Measurements from ENCODE around the gene ZC3H6.
A peak's percentile ranks its signal among the peaks of the same experiment; 100 is the strongest.

Gene ZC3H6, protein sequence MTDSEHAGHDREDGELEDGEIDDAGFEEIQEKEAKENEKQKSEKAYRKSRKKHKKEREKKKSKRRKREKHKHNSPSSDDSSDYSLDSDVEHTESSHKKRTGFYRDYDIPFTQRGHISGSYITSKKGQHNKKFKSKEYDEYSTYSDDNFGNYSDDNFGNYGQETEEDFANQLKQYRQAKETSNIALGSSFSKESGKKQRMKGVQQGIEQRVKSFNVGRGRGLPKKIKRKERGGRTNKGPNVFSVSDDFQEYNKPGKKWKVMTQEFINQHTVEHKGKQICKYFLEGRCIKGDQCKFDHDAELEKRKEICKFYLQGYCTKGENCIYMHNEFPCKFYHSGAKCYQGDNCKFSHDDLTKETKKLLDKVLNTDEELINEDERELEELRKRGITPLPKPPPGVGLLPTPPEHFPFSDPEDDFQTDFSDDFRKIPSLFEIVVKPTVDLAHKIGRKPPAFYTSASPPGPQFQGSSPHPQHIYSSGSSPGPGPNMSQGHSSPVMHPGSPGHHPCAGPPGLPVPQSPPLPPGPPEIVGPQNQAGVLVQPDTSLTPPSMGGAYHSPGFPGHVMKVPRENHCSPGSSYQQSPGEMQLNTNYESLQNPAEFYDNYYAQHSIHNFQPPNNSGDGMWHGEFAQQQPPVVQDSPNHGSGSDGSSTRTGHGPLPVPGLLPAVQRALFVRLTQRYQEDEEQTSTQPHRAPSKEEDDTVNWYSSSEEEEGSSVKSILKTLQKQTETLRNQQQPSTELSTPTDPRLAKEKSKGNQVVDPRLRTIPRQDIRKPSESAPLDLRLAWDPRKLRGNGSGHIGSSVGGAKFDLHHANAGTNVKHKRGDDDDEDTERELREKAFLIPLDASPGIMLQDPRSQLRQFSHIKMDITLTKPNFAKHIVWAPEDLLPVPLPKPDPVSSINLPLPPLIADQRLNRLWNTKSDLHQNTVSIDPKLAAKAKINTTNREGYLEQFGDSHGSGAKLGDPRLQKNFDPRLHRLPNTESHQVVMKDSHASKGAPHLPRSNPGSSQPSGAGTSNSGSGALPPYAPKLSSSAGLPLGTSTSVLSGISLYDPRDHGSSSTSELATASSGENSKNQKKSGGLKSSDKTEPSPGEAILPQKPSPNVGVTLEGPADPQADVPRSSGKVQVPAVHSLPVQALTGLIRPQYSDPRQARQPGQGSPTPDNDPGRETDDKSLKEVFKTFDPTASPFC

DNA sequence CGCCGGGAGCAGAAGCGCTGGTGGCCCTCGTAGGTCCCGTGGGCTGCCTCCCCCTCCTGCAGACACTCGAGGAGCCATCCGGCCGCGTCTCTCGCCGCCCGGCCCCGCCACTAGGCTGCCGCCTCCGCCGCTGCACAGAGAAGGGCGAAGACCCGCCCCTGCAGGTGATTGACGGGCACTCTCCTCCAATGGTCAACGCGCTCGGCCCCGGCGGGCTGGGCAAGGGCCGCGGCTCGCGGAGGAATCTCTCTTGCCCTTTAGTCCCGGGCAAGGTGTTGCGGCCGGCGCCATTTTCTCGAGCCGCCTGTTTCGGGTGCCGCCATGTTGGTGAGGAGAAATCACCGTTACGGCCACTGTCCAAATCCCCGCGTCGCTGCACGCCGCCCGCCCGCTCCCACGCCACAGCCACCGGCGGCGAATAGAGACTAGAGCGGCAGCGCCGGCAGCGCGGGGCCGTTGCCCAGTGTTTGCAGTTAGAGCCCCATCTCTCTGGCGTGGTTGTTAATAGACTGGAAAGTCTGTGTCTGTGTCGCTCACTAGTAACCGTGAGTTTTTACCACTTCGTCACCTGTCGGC, at the start of gene ZC3H6:
Gene ZC3H6, plus strand, starts transcription at position 287 of the 576 bp plus-strand sequence. CDS start 398 bp downstream, outside the sequence.
- peak; percentile 99 for DNase-seq (ENCODE audit: low spot score)

DNA sequence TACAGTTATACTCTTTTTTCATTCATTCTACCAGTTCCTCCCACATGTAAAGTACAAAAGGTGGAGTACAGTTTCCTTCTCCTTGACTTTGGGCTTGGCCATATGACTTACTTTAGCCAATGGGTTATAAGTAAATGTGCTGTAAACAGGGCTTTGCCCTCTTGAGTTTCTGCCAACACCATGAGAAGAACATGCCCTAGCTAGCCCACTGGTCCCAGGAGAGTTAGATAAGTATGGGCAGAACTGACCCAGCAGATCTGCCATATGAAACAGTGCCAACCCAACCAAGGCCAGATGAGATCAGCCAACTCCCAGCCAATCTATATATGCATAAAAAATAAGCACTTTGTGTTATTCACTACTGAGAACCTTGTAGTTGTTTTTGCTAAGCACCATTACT, 46.0 kb upstream of the ZC3H6 start:
- DNase-seq (ENCODE audit: low spot score) = peak; percentile 86

DNA sequence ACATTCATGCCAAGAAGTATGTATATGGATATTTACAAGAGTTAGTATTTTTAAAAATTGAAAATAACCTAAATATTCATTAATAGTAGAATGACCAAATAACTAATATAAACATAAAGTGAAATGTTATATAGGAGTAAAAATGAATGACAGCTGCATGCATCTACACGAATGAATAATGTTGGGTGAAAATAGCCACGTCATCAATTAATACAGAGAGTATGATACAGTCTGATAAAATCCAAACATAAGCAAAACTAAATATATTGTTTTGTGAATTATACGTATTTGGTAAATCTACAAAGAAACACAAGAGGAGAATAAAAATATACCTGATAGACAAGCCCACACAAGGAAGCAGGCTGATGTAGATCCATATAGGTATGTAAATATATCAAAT, 45.0 kb upstream of the ZC3H6 start:
- no peak for DNase-seq (ENCODE audit: low spot score)

DNA sequence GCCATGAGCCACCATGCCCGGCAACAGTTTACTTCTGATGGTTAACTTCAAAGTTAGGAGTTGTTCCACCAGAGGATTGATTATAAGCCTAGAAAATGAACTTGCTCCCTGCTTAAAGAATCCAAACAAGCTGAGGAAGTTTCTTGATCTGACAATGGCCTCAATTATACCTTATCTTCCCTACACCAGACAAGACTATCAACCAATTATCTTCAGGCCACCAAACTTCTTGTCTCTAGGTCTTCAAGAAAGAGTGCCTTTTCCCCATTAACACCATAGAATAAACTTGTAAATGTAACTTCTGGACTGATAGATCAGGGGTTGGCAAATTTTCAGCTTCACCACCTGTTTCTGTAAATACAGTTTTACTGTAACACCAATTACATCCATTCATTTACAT, 35.5 kb upstream of the ZC3H6 start:
- DNase-seq (ENCODE audit: low spot score) = no peak

DNA sequence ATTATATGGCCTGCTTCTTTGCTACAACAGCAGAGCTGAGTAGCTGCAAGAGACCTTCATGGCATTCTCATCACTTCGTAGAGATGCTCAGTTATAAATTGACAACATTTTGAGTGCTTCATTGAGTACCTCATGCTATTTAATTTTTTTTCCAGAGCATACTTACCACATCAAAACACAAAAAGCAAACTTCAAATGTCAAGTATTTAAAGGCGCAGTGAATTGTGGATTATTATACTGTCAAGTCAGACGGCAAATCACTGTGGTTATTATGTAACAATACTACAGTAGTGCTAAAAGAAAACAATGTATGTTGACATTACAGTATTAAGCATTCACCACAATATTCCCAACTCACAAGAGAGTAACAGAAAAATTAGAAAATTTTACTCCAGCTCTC, 33.0 kb upstream of the ZC3H6 start:
- no peak for DNase-seq (ENCODE audit: low spot score)

DNA sequence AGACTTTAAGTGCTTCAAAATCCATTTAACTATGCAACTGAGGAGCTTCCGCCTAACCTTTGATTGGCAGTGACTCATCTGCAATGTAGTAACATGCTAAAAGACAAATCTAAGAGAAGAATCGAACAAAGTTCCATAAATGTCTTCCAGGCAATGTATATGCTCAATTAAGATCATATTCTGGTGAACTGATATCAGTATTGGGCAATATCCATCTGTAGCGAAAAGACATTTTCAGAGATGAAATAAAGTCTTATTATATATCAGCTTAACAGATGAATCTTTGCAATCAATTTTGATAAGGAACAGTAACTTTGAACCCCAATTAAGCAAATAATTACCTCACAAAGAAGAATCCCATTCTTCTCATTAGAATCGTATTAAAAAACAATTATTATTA, 32.2 kb upstream of the ZC3H6 start:
- no peak for DNase-seq (ENCODE audit: low spot score)

DNA sequence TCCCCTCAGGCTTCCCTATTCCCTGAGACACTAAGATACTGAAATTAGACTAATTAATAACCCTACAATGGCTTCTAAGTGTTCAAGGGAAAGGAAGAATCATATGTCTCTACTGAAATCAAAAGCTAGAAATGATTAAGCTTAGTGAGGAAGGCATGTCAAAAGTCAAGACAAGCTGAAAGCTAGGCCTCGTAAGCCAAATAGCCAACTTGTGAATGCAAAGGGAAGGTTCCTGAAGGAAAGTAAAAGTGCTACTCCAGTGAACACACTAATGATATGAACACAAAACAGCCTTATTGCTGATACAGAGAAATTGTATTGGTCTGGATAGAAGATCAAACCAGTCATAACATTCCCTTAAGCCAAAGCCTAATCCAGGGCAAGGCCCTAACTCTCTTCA, 30.5 kb upstream of the ZC3H6 start:
- DNase-seq (ENCODE audit: low spot score) = no peak

DNA sequence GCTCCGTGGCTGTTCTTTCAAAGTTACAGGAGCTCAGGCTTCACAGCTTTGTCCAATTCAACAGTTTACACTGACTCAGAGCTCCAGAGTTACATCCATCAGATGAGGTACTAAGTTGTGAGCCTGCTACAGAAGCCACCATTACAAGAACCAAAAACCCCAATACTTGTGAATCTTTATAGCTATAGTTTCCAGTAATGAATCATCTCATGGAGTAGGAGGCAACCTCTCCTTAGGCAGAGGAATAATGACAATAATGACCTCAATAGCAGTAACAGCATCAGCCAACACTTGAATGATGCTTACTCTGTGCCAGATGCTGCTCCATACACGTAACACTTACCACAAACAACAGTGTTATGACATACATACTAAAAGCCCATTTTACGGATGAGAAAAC, 24.1 kb upstream of the ZC3H6 start:
- no peak for DNase-seq (ENCODE audit: low spot score)

DNA sequence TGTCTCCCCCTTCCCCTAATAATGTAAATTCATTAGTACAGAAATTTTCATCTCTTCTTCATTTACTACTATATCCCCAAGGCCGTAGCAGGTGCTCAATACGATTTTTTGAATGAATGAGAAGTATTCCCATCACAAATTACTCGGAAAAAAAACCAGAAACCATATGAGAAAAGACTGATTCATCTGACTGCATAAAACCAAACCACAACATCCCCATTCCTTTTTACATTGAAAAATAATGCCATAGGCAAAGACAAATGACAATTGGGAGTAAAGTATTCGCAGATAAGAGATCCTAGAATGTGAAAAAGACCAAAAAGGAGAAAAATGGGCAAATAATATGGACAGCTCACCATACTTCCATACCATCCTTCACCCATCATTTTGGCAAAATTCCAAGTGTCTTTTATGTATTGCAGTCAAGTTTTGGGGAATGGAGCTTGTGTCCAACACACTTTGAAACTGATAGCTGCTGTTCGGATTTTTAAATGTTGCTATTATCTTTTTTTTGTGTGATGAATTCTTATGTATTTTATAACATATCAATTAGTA, 22.1 kb upstream of the ZC3H6 start:
- no peak for DNase-seq (ENCODE audit: low spot score)

DNA sequence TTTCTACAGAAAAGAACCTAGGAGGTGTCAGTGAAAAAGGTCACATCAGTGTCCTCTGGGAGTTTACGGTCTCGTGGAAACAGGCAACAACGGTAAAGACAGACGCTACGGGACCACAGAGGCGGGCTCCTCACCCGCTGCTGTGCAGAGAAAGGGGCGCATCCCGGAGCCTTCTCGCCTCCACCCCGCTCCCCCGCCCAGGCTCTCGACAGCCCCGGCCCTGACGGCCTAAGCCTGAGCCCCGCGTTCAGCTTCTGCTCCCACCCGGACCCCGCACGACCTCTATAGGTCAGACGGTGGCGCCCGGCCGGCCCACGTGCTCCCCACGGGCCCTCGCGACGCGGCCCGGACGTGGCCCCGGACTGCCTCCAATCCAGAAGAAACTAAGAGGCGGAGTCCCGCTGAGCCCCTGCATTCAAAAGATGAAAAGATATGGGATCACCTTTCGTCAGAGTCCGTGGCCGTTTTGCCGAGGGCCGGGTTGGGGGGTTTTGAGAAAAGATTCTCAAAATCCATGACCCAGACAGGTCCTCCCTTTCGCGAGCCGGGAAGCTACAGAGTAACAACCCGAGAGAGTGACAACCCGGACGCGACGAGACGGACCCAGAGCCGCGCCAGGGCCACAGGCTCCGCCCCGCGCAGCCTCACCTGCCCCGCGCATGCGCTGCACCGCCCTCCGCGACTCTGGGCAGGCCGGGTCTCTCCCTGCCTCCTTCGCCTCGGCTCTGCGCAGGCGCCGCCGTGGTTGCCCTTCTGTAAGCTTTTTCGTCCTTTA, 20.7 kb upstream of the ZC3H6 start, which contains the start of gene ZC3H8:
Gene ZC3H8, minus strand, starts transcription at position 577 of the 775 bp plus-strand sequence. Its CDS starts 61 bp downstream, at position 516.
- peak; percentile 96 for DNase-seq (ENCODE audit: low spot score)

DNA sequence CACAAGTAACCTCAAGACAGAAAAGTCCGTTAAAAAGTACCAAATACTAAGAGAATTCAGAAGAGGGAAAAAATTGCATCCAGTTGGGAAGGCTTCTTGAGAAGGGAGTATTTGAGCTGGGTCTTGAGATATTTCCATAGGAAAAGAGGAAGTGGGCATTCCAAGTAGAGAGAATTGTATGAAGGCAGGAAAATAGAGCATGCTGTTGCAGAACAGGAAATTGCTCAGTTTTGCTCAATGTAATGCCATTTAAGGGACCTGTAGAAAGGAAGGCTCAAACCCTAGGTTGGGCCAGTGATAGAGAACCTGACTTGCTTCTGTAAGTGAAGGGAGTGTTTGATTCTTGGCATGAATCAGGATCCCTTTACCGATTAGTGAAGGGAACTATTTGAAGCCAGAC, 19.5 kb upstream of the ZC3H6 start:
- DNase-seq (ENCODE audit: low spot score) = no peak

DNA sequence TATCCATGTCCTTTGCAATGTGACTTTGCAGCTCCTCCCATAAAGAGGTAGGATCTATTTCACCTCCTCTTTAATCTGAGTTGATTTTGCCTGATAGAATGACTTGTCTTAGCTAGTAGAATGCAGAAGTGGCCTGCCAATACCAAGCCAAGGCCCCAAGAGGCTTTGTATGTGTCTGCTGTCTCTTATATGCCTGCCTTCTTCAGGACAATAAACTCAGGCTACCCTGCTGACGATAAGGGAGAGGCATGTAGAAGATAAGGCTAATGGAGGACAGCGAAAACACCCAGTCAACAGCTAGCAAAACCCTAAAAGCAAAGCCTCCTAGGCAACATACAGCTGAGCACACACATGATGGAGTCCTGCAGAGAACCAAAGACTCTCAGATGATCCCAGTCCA, 18.7 kb upstream of the ZC3H6 start:
- peak; percentile 25 for DNase-seq (ENCODE audit: low spot score)

DNA sequence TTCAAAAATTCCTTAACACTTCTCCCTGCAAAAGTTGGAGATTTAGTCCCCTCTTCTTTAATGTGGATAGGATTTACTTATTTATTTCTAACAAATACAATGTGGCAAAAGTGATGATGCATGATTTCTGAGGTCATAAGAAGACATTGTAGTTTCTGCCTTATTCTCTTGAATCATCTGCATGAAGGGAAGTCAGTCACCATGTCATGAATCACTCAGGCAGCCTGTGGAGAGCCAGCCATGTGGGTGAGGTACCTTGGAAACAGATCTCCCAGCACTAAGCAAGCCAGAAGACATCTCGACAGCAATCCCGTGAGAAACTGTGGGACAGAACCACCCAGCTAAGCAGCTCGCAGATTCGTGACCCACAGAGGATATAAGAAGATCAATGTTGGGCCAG, 17.8 kb upstream of the ZC3H6 start:
- DNase-seq (ENCODE audit: low spot score) = no peak

DNA sequence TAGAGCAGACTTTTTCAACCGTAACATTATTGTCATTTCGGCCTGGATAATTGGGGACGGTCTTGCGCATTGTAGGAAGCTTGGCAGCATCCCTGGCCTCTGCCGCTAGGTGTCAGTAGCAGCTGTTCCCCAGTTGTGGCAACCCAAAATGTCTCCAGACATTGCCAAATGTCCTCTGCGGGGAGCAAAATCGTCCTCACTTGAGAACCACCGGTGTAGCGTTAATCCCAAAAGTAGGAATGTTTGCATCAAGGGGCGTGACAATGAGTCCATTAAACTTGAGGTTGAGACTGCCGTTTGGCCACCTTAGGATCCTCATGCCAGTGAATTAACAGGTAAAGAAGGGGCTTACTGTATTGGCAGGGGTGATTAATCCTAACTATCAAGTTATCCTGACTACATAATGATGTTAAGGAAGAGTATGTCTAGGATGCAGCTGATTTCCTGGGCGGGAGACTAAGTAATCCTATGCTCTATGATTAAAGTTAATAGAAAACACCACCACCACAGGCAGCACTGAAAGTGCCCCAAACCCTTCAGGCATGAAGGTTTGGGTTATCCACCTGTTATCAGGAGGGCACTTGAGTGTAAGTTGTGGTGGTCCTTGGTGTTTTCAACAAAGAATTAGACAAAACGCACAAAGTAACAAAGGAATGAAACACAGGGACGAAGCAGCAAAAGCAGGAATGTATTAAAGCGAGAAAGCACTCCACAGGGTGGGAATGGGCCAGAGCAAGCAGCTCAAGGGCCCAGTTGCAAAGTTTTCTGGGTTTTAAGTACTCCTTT, 15.7 kb upstream of the ZC3H6 start:
- peak; percentile 88 for DNase-seq (ENCODE audit: low spot score)

DNA sequence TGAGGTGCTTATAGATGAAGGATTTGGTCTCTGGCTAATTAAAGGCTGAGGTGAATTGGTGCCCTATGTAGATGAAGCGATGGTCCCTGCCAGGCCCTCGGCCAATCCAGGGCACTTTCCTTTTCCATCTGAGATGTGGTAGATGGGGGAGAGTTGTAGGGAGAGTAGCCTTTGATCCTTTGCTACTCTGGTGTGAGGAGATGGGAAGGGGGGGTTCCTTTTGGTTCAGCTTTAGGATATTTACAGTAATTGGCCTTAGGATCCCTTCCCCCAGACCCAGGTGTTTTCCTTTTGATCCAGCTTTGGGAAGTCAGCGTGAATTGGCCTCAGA, 15.1 kb upstream of the ZC3H6 start:
- no peak for DNase-seq (ENCODE audit: low spot score)

DNA sequence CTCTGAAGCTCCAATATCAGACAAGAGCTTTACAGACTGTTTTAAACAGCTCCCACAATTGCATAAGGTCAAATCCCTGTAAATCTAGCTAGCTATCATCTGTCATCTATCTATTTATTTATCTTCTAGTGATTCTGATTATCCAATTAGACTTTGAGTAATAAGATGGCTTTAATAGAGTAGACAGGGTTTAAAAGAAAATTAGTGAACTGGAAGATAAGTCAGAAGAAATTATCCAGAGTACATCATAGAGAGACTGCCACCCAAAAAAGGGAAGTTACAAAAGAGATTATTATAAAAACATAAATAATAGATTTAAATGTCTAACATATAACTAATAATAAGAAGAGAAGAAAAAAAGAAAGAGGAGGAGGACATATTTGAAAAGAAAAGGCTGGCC, 12.5 kb upstream of the ZC3H6 start:
- DNase-seq (ENCODE audit: low spot score) = no peak

DNA sequence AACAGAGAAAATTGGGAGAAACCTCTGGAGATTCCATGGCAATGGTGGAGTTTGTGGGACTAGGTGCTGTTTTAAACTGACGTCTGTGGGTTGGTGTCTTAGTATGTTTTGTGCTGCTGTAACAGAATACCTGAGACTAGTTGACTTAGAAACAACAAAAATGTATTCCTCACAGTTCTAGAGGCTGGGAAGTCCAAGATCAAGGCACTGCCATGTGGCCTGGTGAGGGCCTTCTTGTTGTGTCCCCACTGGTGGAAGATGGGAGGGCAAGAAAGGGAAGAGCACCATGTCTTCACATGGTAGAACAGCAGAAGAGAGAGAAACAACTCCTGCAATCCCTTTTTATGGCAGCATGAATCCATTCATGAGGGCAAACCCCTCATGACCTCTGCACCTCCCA, 6.8 kb upstream of the ZC3H6 start:
- no peak for DNase-seq (ENCODE audit: low spot score)

DNA sequence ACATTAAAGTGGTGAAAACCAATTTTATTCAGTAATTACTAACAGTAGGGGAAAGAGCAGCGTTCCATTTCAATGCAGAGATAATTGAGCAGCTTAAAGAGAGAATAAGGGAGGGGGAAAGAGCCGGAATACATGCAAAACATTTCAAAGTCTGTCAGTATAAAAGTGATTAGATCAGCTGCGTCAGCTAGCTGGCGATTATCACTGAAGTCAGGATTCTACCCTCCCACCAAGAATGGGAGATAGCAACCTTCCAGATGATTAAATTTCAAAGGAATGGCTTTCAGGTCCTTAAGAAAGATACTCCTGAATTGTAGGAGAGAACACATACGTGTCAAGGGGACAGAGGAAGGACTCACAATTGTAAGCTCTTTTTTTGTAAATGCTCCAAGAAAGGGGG, 2.7 kb upstream of the ZC3H6 start:
- peak; percentile 34 for DNase-seq (ENCODE audit: low spot score)

DNA sequence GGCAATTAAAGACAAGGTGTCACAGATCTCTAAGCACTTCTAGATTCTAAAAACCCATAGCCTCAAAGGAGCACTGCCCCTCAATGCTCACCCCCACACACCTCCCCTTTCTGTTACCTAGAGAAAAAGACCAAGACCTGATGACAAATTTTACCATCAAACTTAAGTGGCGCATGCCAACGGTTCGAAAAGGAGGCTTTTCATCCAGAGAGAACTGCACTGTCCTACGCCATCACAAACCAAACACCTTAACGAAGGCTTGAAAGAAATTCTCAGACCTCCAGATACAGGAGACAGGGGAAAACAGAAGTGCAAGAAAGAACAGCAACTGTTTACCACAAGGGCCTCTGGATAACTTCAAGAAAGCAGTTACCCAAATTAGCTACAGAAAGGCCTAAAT, 2.0 kb upstream of the ZC3H6 start:
- DNase-seq (ENCODE audit: low spot score) = no peak
